Tibial artery (tissue), 4 donors: ENCODE results near the gene BEX4.
"Not testable (repeated sequence)": the region's sequence is repeated elsewhere in the genome, so short reads cannot be mapped to it uniquely, and the experiment has no call there.

Experiments
- DNase-seq, 2 donors: peaks; one replicate each; pipeline ENCODE4 v3.0.0-alpha.2; 2019
- H3K27ac ChIP-seq, 2 donors: fragments of 200-600 bp; sonication (generic) in 1 of 2; 1 replicate in 1 of 2; 2 replicates in 1 of 2; pipeline ENCODE4 v1.5.1; 2018 to 2019; ENCODE audit warnings: mild to moderate bottlenecking in 1 of 2
- H3K27me3 ChIP-seq, 2 donors: fragments of 200-600 bp; sonication (generic) in 1 of 2; one replicate each; pipeline versions ENCODE4 v1.5.1 to v1.6.0; 2016 to 2019
- H3K36me3 ChIP-seq, 3 donors: fragments of 200-600 bp; sonication (generic) in 2 of 3; one replicate each; pipeline ENCODE4 v1.5.1; 2016 to 2019; ENCODE audit warnings: mild to moderate bottlenecking in 2 of 3
- H3K4me1 ChIP-seq, 4 donors: fragments of 200-600 bp; sonication (generic) in 2 of 4; 1 replicate in 3 of 4; 2 replicates in 1 of 4; pipeline ENCODE4 v1.5.1; 2016 to 2019
- H3K4me3 ChIP-seq, 2 donors: fragments of 200-600 bp; sonication (generic) in 1 of 2; 1 replicate in 1 of 2; 2 replicates in 1 of 2; pipeline ENCODE4 v1.5.1; 2018 to 2019; ENCODE audit warnings: mild to moderate bottlenecking in 2 of 2
- H3K9me3 ChIP-seq, 3 donors: fragments of 200-600 bp; sonication (generic) in 1 of 3; one replicate each; pipeline ENCODE4 v1.5.1; 2016 to 2019
- intact Hi-C: fragments of 100-400 bp; cut with DNase I; formaldehyde crosslinking; loops from one replicate; pipeline ENCODE4 v1.15.0; 2023; ENCODE audit warnings: low total_unique reads
- TF ChIP-seq, protein P1 (sequence below), 2 experiments: fragments of 200-600 bp in 1 of 2; fragments of 450-650 bp in 1 of 2; IDR thresholded peaks; one replicate each; pipeline ENCODE4 v1.5.1; 2017 to 2019; ENCODE audit warnings: antibody characterized with exemption in 2 of 2, mild to moderate bottlenecking in 1 of 2, moderate library complexity in 1 of 2

Gene BEX4

GRCh38 chrX:103183912-103184311 lies 31.0 kb upstream of the BEX4 start:
- intact Hi-C loops = no loop called here
- DNase-seq = no peak

DNA sequence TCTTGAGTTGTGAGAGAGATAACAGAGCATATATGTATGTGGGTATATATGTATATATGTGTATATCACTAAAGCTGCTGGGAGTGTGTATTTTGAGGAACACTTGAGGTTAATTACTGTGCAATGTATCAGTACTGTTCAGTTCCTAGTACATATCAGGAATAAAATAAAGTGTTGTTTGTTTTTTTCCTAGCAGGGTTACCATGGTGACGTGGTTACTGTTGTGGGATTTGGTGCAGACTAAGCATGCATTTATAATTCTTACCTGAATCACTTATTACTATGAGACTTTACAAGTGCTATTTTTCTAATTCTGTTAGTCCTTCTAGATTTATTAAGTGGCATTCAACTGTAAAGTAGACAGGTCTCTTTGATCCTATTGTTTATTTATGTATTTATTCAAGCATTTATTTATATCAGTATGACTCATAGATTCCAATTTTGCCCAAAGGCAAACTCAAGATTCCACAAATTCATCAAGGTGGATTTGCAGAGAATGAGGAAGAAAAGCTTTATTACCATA lies 26.9 kb upstream of the BEX4 start:
- Histone ChIP-seq H3K4me3 (no peak overlapping the region), H3K27me3 (no peaks in the 10 kb centered on the region), H3K4me1 (no peaks in the 10 kb centered on the region), H3K9me3 (no peaks in the 10 kb centered on the region), H3K36me3 (no peaks in the 10 kb centered on the region), H3K27ac (no peak overlapping the region)
- TF ChIP-seq, protein P1, sequence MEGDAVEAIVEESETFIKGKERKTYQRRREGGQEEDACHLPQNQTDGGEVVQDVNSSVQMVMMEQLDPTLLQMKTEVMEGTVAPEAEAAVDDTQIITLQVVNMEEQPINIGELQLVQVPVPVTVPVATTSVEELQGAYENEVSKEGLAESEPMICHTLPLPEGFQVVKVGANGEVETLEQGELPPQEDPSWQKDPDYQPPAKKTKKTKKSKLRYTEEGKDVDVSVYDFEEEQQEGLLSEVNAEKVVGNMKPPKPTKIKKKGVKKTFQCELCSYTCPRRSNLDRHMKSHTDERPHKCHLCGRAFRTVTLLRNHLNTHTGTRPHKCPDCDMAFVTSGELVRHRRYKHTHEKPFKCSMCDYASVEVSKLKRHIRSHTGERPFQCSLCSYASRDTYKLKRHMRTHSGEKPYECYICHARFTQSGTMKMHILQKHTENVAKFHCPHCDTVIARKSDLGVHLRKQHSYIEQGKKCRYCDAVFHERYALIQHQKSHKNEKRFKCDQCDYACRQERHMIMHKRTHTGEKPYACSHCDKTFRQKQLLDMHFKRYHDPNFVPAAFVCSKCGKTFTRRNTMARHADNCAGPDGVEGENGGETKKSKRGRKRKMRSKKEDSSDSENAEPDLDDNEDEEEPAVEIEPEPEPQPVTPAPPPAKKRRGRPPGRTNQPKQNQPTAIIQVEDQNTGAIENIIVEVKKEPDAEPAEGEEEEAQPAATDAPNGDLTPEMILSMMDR (IDR thresholded peaks at IDR 0.05) = no peak
- intact Hi-C loops = no loop called here
- no peak for DNase-seq

More at GRCh38 chrX:103183912-103184311, 31.0 kb upstream of the BEX4 start:
- Histone ChIP-seq H3K4me1 (no peaks in the 10 kb centered on the region), H3K27ac (no peak overlapping the region), H3K9me3 (no peaks in the 10 kb centered on the region), H3K4me3 (no peak overlapping the region), H3K36me3 (no peaks in the 10 kb centered on the region), H3K27me3 (no peaks in the 10 kb centered on the region)
- TF ChIP-seq, protein P1 (IDR thresholded peaks at IDR 0.05) = no peak

- no peaks in the 10 kb centered on the region for H3K4me1 ChIP-seq
- TF ChIP-seq, protein P1 (IDR thresholded peaks at IDR 0.05) = no peak
- no peak for DNase-seq
- H3K9me3 ChIP-seq = no peaks in the 10 kb centered on the region
- H3K27ac ChIP-seq = no peak overlapping the region
- H3K36me3 ChIP-seq = no peaks in the 10 kb centered on the region
- no peak overlapping the region for H3K4me3 ChIP-seq
- no peaks in the 10 kb centered on the region for H3K27me3 ChIP-seq
- intact Hi-C loops = no loop called here
These were observed 17.1 kb upstream of the BEX4 start for GRCh38 chrX:103197721-103198306.

- H3K27me3 ChIP-seq, H3K27ac ChIP-seq, DNase-seq, H3K4me1 ChIP-seq, H3K36me3 ChIP-seq, intact Hi-C loops, H3K4me3 ChIP-seq, H3K9me3 ChIP-seq: not testable (repeated sequence)
These were observed 16.2 kb upstream of the BEX4 start for GRCh38 chrX:103198668-103199067.

DNA sequence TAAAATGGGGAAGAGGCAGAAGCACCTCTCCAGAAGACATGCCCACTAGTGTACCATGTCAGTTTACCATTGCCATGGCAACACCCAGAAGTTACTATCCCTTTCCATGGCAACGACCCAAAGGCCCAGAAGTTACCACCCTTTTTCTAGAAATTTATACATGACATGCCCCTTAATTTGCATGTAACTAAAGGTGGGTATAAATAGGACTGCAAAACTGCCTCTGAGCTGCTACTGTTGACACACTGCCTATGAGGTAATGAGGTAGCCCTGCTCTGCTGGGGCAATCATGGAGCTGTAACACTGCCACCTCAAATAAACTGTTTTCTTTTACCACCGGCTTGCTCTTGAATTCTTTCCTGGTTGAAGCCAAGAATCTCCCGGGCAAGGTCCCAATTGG lies 13.9 kb upstream of the BEX4 start:
- Histone ChIP-seq H3K9me3 (no peaks in the 10 kb centered on the region), H3K27ac (no peak overlapping the region), H3K4me1 (no peaks in the 10 kb centered on the region), H3K36me3 (no peaks in the 10 kb centered on the region), H3K4me3 (no peak overlapping the region), H3K27me3 (no peaks in the 10 kb centered on the region)
- TF ChIP-seq, protein P1 (IDR thresholded peaks at IDR 0.05) = no peak
- DNase-seq = no peak
- intact Hi-C loops = no loop called here

- intact Hi-C loops = no loop called here
- TF ChIP-seq, protein P1 (IDR thresholded peaks at IDR 0.05) = no peak
- no peaks in the 10 kb centered on the region for H3K4me1 ChIP-seq
- no peak overlapping the region for H3K4me3 ChIP-seq
- no peak overlapping the region for H3K27ac ChIP-seq
- no peak for DNase-seq
- no peaks in the 10 kb centered on the region for H3K36me3 ChIP-seq
- H3K27me3 ChIP-seq = no peaks in the 10 kb centered on the region
- H3K9me3 ChIP-seq = no peaks in the 10 kb centered on the region
These were observed 4.9 kb upstream of the BEX4 start for GRCh38 chrX:103210056-103210455.
